Nucleus accumbens (tissue), 56 donors: ENCODE data around the gene TEC.
A peak's percentile ranks its signal among the peaks of the same experiment; 100 is the strongest.
"Not testable (repeated sequence)": the region's sequence is repeated elsewhere in the genome, so short reads cannot be mapped to it uniquely, and the experiment has no call there.

Experiments
- DNase-seq, 56 donors: peaks; one replicate each; lab custom pipeline; 2025; lab: John Stamatoyannopoulos, UW

The TEC gene

DNA sequence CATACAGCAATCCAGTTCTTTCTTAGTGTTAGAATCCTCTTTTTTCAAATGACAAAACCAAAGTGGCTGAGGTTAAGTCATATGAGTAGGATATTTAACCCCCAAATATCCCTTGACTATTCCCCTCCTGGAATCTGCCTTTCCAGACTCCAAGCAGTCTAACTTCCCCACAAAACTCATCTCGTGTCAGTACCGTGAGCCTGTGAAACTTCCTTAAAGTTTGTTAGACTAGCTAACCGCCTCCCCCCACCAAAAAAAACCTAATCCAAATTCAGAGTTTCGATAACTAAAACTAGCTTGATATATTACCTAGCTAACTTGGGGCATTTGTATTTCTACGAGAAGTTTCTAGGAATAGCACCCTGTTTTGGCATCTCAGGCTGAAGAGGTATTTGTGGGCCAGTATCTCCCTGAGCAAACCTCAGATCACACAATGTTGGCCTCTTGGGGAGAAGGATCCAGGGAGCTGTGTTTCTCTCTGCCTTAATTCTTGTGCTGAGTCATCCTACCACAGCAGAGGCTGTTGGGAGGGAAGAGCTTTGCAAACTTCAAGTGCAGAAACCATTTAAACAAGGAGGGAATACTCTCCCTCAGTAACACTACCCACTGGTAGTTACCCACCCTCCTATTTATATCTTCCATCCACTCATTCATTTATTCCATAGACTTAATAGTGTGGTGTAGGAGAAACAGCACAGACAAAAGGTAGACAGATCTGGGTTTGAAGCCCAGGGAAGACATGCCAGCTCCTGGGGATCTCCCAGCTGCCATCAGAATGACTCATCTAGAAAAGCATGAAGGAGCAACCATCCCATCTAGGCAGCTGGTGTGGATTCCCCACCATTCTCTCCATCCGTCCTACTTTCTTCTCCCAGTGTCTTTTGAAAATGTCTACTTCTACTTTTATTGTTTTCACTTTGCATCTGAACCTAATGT lies 96.3 kb downstream of the TEC start:
- peak in 1 of 56 donors; percentile 14 for DNase-seq

- DNase-seq, result no peak
Measured at GRCh38 chr4:48172651-48173050, 97.0 kb downstream of the TEC start.

DNA sequence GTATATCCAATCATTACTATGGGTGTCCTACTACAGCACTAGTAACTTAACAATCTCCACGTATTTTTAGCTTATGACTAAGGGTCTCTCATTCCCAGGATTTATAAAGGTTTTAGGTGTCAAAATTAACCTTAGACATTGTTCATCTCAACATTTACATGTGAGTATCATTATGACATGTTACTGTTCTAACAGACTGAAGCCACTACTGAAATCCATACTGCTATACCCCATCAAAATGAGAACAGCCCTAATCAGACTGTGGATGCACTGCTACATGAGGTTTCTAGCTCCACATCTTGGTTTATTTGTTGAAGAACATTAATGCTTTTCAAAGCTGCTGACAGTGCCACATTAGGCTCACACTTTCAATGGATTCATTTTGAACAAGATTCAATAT lies 100.0 kb downstream of the TEC start:
- no peak for DNase-seq

GRCh38 chr4:48167538-48168263 lies 101.9 kb downstream of the TEC start:
- DNase-seq, result no peak

DNA sequence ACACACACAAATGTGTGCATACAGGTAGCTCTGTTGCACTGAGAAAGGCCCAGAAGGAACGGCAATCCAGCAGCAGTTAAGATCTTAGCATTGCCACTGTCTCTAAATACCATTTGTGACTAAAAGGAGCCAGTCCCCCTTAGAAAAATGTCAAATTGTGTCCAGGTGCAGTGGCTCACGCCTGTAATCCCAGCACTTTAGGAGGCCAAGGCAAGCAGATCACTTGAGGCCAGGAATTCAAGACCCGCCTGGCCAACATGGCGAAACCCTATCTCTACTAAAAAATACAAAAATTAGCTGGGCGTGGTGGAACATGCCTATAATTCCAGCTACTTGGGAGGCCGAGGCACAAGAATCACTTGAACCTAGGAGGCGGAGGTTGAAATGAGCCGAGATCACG lies 105.1 kb downstream of the TEC start:
- not testable (repeated sequence) for DNase-seq

- DNase-seq, result no peak
Measured at GRCh38 chr4:48163746-48164145, 105.9 kb downstream of the TEC start.

- peak in 2 of 56 donors; percentile 2 to 7 for DNase-seq
Measured at GRCh38 chr4:48162162-48162561, 107.5 kb downstream of the TEC start.

DNA sequence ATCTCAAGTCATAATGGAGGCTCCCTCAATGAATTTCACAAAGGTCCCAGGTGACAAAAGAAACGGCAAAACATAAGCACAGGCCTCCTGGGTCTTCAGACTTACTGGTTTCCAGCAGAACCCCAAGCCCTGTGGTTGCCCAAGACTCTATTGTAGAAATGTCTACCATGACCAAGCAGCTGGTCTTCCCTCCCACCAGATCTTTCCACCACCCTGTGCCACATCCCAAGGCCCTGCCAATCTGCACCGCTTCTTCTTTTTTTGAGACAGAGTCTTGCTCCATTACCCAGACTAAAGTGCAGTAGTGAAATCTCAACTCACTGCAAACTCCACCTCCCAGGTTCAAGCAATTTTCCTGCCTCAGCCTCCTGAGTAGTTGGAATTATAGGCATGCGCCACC lies 112.4 kb downstream of the TEC start:
- DNase-seq, result no peak

DNA sequence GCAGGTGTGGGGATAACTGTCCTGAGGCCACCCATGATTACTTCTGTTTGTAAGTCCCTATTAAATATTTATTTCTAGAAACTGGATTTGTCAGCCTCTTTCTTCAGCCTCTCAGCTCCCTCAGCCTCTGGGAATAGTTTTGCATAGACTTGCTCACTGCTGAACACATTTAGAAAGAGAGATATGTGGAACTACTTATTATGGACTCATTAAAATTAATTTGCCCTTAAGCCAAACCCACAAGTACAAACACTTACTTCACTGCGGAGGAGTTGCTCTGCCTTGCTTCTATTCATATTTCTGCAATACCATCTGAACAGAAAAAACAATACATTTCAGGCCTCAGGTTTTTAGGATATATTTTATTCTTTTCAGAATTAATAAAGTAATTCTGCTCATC lies 113.2 kb downstream of the TEC start:
- DNase-seq, result no peak

DNA sequence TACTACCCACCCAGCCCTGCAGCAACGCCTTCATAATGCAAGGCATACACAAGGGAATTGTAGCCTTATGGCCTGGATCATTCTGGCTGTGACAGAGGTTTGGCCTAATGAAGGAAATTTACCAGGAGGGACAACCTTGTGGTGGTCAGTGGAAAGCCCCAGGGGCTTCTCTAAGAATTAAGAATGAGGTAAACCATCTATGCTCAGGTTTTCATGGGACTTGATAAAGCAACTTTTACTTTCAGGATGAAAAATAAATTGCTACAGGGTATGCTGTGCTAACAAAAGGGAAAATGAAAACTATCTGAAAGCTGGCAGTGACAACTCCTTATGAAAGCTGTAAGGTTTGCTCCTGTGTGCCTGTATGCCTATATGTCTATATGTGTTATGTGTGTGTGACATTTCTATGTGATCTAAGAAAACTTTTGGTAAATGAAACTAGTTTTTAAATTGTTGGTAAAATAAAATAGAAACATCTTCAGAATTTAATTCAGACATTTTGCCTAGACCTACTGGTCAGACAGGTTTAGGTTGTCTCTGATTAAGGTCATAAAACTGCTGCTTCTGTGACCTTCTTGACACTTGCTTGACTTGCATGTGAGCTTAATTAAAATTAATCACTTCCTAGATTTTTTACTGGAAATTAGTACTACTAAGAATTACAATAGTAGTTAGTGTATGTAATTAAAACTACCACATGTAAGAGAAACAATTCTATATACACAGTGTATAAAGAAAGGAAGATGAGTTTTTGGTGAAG lies 115.7 kb downstream of the TEC start:
- DNase-seq, result no peak

GRCh38 chr4:48152259-48152658 lies 117.4 kb downstream of the TEC start:
- DNase-seq, result no peak

- DNase-seq, result no peak
Measured at GRCh38 chr4:48149827-48150370, 119.7 kb downstream of the TEC start.

DNA sequence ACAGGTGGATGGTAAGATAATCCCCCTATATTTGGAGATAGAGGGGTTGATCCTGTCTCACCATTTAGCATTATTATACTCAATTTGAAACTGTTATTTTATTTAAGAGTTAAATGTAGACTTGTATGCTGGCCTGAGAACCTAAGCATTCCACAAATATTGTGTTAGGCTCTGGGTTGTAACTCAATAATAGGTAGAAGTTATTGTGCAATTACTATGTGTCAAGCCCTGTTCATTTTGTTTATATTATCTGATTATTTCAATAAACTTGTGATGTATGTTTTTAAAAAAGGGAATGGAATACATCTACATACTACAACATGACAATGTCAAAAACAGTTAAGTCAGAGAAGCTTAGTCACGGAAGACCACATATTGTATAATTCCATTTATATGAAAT lies 122.0 kb downstream of the TEC start:
- no peak for DNase-seq

DNA sequence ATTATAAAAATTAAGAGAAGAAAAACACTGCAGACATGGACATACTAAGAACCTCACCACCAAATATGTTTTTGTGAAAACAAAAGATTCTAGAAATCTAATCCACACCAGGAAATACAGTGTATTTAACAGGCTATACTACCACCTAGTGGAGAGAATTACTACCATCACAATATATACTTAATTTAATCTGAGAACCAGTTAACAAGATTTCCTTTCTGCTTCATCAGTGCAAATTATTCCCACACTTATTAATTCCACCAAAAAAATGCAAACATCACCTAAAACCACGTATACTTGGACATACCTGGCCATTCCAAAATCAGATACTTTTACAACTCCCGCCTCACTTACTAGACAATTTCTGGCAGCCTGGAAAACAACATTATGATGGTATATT lies 128.6 kb downstream of the TEC start:
- DNase-seq, result no peak

DNA sequence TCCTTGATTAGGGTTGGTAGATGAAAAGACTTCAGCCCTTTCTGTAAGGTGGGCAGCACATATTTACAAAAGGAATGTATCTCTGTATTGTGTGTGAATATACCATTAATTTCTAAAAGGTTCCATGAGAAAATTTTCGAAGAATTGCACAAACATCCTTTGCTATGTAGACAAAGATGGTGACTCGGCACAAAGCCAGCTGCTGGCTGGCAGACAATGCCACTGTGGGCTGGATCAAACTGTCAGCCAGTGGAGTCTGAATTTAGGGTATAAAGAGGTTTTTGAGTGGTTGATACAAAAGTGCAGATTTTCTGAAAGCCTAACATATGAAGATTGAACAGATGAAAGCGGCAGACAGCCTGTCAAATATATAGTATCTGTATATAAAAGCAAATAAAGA lies 129.9 kb downstream of the TEC start:
- peak in 5 of 56 donors; percentile 1 to 24 (median 4) for DNase-seq

- DNase-seq, result no peak
Measured at GRCh38 chr4:48138936-48139335, 130.7 kb downstream of the TEC start.

DNA sequence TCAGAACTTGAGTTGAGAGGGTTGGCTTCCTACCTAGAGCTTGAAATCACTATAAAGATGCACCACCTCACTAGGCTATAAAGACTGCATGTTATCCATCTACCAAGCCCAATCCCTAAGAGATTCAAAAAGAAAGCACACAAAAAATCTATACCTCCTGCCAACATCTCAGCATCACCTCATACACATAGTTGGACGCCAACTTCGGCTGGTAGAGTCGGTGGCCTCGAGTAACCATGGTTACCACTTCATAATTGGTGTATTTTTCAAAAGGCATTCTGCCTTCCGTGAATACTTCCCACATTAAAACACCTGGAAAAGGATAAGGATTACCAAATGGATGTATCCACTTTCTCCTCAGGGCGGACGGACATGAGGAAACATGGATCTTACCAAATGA lies 131.1 kb downstream of the TEC start:
- no peak for DNase-seq

GRCh38 chr4:48137846-48138245 lies 131.8 kb downstream of the TEC start:
- no peak for DNase-seq

- no peak for DNase-seq
Measured at GRCh38 chr4:48134081-48134480, 135.6 kb downstream of the TEC start, which contains the start of gene TXK. Gene TXK (minus strand): TSS chr4:48134250. CDS start chr4:48134170, 80 bp downstream.

GRCh38 chr4:48133669-48134068 lies 136.0 kb downstream of the TEC start:
- no peak for DNase-seq

DNA sequence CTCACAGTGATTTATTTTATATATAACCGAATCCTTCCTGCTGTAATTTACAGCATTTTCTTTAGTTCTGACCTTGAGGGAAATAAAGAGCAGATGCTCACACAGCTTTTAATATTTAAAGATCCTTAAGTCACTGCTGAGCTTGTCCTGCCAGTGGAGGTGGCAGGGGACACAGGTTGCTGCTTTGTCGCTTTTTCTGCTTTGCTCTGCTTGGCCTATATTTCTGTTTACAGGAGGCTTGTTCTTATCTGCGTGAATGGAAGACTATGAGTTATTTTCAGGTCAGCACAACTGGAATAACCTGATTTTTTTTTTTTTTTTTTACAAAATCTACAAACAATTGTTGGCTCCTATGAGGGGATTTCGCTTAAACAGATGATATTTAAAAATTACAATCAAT lies 137.9 kb downstream of the TEC start:
- DNase-seq, result no peak
